ENCODE data around the gene FAM219B. TPM values are rescaled to one million over a fixed set of nuclear protein-coding genes. Genes with fewer than 3 reads are reported as not detected.

FAM219B gene
- total and polyA plus RNA-seq, 4 donors: 7.5 to 15.6 (median 12.2) TPM

- Histone ChIP-seq H3K4me1 (ENCODE audit: control insufficient read depth in 4 of 4, insufficient read depth in 4 of 4, low read length in 3 of 4) (peaks cover 16 to 34% (median 27%) of the 10 kb centered on the region in 4 donors), H3K36me3 (ENCODE audit: control insufficient read depth in 4 of 4, insufficient read depth in 3 of 4, low read depth in 1 of 4, low read length in 3 of 4) (peaks cover 0 to 2% (median 0%) of the 10 kb centered on the region in 4 donors), H3K9ac (ENCODE audit: low read depth in 1 of 2, low read length in 2 of 2) (no peak overlapping the region), H3K9me3 (ENCODE audit: control insufficient read depth in 4 of 4, low read length in 3 of 4) (no peaks in the 10 kb centered on the region), H3K27me3 (ENCODE audit: control insufficient read depth in 4 of 4, insufficient read depth in 4 of 4, low read length in 3 of 4) (no peaks in the 10 kb centered on the region), H3K4me3 (ENCODE audit: low read depth in 1 of 3, low read length in 3 of 3) (no peak overlapping the region), H3K27ac (ENCODE audit: low read depth in 1 of 2, low read length in 2 of 2) (no peak overlapping the region)
- WGBS: 82% methylated on average over 2 of the region's 2 CpGs
- TF ChIP-seq CTCF (IDR thresholded peaks at IDR 0.05; ENCODE audit: low read depth, low read length, missing input control): no peak
- TF ChIP-seq JUND (IDR thresholded peaks at IDR 0.05): no peak
- TF ChIP-seq HNF4G (IDR thresholded peaks at IDR 0.05): no peak
- TF ChIP-seq YY1 (IDR thresholded peaks at IDR 0.05): no peak
- no peak for DNase-seq (ENCODE audit: low spot score)
These were observed 41.3 kb downstream of the FAM219B start for GRCh38 chr15:74865316-74865715.

- Histone ChIP-seq H3K27me3 (ENCODE audit: control insufficient read depth in 4 of 4, insufficient read depth in 4 of 4, low read length in 3 of 4) (no peaks in the 10 kb centered on the region), H3K36me3 (ENCODE audit: control insufficient read depth in 4 of 4, insufficient read depth in 3 of 4, low read depth in 1 of 4, low read length in 3 of 4) (peaks cover 0 to 2% (median 0%) of the 10 kb centered on the region in 4 donors), H3K4me3 (ENCODE audit: low read depth in 1 of 3, low read length in 3 of 3) (no peak overlapping the region), H3K4me1 (ENCODE audit: control insufficient read depth in 4 of 4, insufficient read depth in 4 of 4, low read length in 3 of 4) (peaks cover 16 to 25% (median 20%) of the 10 kb centered on the region in 4 donors), H3K9ac (ENCODE audit: low read depth in 1 of 2, low read length in 2 of 2) (no peak overlapping the region), H3K27ac (ENCODE audit: low read depth in 1 of 2, low read length in 2 of 2) (no peak overlapping the region), H3K9me3 (ENCODE audit: control insufficient read depth in 4 of 4, low read length in 3 of 4) (no peaks in the 10 kb centered on the region)
- WGBS: 81% methylated on average over 6 of the region's 6 CpGs
- no peak for DNase-seq (ENCODE audit: low spot score)
- TF ChIP-seq HNF4A (conservative IDR thresholded peaks at IDR 0.05) (no peak), SP1 (IDR thresholded peaks at IDR 0.05) (no peak), ZBTB33 (IDR thresholded peaks at IDR 0.05) (no peak), YY1 (IDR thresholded peaks at IDR 0.05) (no peak), GABPA (IDR thresholded peaks at IDR 0.05 in 1 of 2, conservative IDR thresholded peaks at IDR 0.05 in 1 of 2) (no peak), JUND (IDR thresholded peaks at IDR 0.05) (no peak)
These were observed 42.4 kb downstream of the FAM219B start for GRCh38 chr15:74864296-74864695.

GRCh38 chr15:74863239-74864056, 43.2 kb downstream of the FAM219B start:
- 82% methylated on average over 11 of the region's 11 CpGs for WGBS
- H3K4me1 ChIP-seq (ENCODE audit: control insufficient read depth in 4 of 4, insufficient read depth in 4 of 4, low read length in 3 of 4): peaks cover 14 to 21% (median 18%) of the 10 kb centered on the region in 4 donors

More at GRCh38 chr15:74863239-74864056, 43.2 kb downstream of the FAM219B start:
- no peak for DNase-seq (ENCODE audit: low spot score)
- Histone ChIP-seq H3K9ac (ENCODE audit: low read depth in 1 of 2, low read length in 2 of 2) (no peak overlapping the region), H3K9me3 (ENCODE audit: control insufficient read depth in 4 of 4, low read length in 3 of 4) (no peaks in the 10 kb centered on the region), H3K27me3 (ENCODE audit: control insufficient read depth in 4 of 4, insufficient read depth in 4 of 4, low read length in 3 of 4) (no peaks in the 10 kb centered on the region), H3K4me3 (ENCODE audit: low read depth in 1 of 3, low read length in 3 of 3) (no peak overlapping the region), H3K27ac (ENCODE audit: low read depth in 1 of 2, low read length in 2 of 2) (no peak overlapping the region), H3K36me3 (ENCODE audit: control insufficient read depth in 4 of 4, insufficient read depth in 3 of 4, low read depth in 1 of 4, low read length in 3 of 4) (peaks cover 0 to 2% (median 0%) of the 10 kb centered on the region in 4 donors)
- TF ChIP-seq ZBTB33 (IDR thresholded peaks at IDR 0.05) (no peak), HNF4G (IDR thresholded peaks at IDR 0.05) (no peak), RXRA (IDR thresholded peaks at IDR 0.05) (no peak), FOXA1 (IDR thresholded peaks at IDR 0.05) (no peak), JUND (IDR thresholded peaks at IDR 0.05) (no peak), MAX (IDR thresholded peaks at IDR 0.05) (no peak), HNF4A (conservative IDR thresholded peaks at IDR 0.05) (no peak), RAD21 (IDR thresholded peaks at IDR 0.05) (no peak), EGR1 (IDR thresholded peaks at IDR 0.05; ENCODE audit: low read depth in 2 of 2) (no peak), ATF3 (IDR thresholded peaks at IDR 0.05) (no peak), SP1 (IDR thresholded peaks at IDR 0.05) (no peak), CTCF (IDR thresholded peaks at IDR 0.05; ENCODE audit: low read depth, low read length, missing input control) (no peak), TAF1 (conservative IDR thresholded peaks at IDR 0.05) (no peak), NR2F2 (IDR thresholded peaks at IDR 0.05) (no peak)

All from liver (tissue), 9 donors.